Large intestine (tissue), 3 donors: ENCODE measurements around the gene NUCB1. TPM values are rescaled to one million over a fixed set of nuclear protein-coding genes. Genes with fewer than 3 reads are reported as not detected.

Source experiments
- DNase-seq, 2 donors: peaks; one replicate each; pipeline versions ENCODE4 v3.0.0 to v3.0.0-alpha.2; 2013
- H3K27ac ChIP-seq: one replicate; pipeline ENCODE4 v1.5.1; 2013; ENCODE audit warnings: low read length
- H3K27me3 ChIP-seq: 2 replicates; pipeline ENCODE4 v1.6.1; 2013; ENCODE audit warnings: low read length; ENCODE audit not compliant: control insufficient read depth, insufficient read depth
- H3K36me3 ChIP-seq: 2 replicates; pipeline ENCODE4 v1.6.1; 2013; ENCODE audit warnings: low read length; ENCODE audit not compliant: control insufficient read depth, insufficient read depth
- H3K4me1 ChIP-seq: one replicate; pipeline ENCODE4 v1.6.1; 2013; ENCODE audit warnings: low read length; ENCODE audit not compliant: control insufficient read depth, insufficient read depth
- H3K4me3 ChIP-seq: one replicate; pipeline ENCODE4 v1.5.1; 2013; ENCODE audit warnings: low read length
- H3K9me3 ChIP-seq: one replicate; pipeline ENCODE4 v1.6.1; 2013; ENCODE audit warnings: mild to moderate bottlenecking, low read depth, low read length, moderate library complexity; ENCODE audit not compliant: control insufficient read depth
- WGBS: methylation state at CpG from one replicate; pipeline ENCODE4 v1.1.5; 2013; ENCODE audit warnings: low lambda C conversion rate; ENCODE audit not compliant: insufficient coverage; 5-methylcytosine and 5-hydroxymethylcytosine counted together
- polyA plus RNA-seq: library from polyadenylated mRNA; unstranded; fragments of 120-200 nt; gene quantifications from one replicate; pipeline ENCODE4 v1.2.1, GENCODE V29; 2013

Gene NUCB1
- polyA plus RNA-seq, 1 donor: 237 TPM

GRCh38 chr19:48928164-48929025 lies 28.3 kb downstream of the NUCB1 start:
- H3K36me3 ChIP-seq: peaks cover 2% of the 10 kb centered on the region
- peaks cover 4% of the 10 kb centered on the region for H3K4me1 ChIP-seq
- H3K27me3 ChIP-seq: peaks cover 3% of the 10 kb centered on the region
- H3K4me3 ChIP-seq: no peak overlapping the region
- WGBS: 100% methylated on average over 1 of the region's 15 CpGs
- no peak for DNase-seq
- H3K27ac ChIP-seq: no peak overlapping the region
- no peaks in the 10 kb centered on the region for H3K9me3 ChIP-seq

- H3K9me3 ChIP-seq: peaks cover 14% of the 10 kb centered on the region
- DNase-seq: peak; percentile 87 to 94
- H3K27ac ChIP-seq: peak within 1 kb of the TSS; percentile 35
- H3K27me3 ChIP-seq: peaks cover 3% of the 10 kb centered on the region
- H3K4me3 ChIP-seq: peak within 1 kb of the TSS; percentile 48
- 0% methylated on average over 1 of the region's 43 CpGs for WGBS
- H3K36me3 ChIP-seq: no peaks in the 10 kb centered on the region
- peaks cover 18% of the 10 kb centered on the region for H3K4me1 ChIP-seq
Observed at GRCh38 chr19:48933382-48933932, 33.3 kb downstream of the NUCB1 start, which contains the start of gene DHDH. TSS of gene DHDH (plus strand) at chr19:48933699. CDS start at chr19:48933722, 23 bp downstream.

GRCh38 chr19:48934837-48935236 lies 34.7 kb downstream of the NUCB1 start:
- no peak overlapping the region for H3K27ac ChIP-seq
- 92% methylated on average over 2 of the region's 19 CpGs for WGBS
- H3K9me3 ChIP-seq: peaks cover 14% of the 10 kb centered on the region
- peaks cover 18% of the 10 kb centered on the region for H3K4me1 ChIP-seq
- H3K4me3 ChIP-seq: no peak overlapping the region
- no peaks in the 10 kb centered on the region for H3K36me3 ChIP-seq
- no peak for DNase-seq
- H3K27me3 ChIP-seq: peaks cover 3% of the 10 kb centered on the region

- no CpG with 5 or more reads among the region's 25 CpGs for WGBS
- H3K36me3 ChIP-seq: no peaks in the 10 kb centered on the region
- H3K9me3 ChIP-seq: peaks cover 20% of the 10 kb centered on the region
- H3K4me1 ChIP-seq: peaks cover 18% of the 10 kb centered on the region
- H3K4me3 ChIP-seq: no peak overlapping the region
- H3K27me3 ChIP-seq: peaks cover 3% of the 10 kb centered on the region
- DNase-seq: no peak
- H3K27ac ChIP-seq: no peak overlapping the region
Observed at GRCh38 chr19:48935864-48936263, 35.8 kb downstream of the NUCB1 start.

- H3K36me3 ChIP-seq: no peaks in the 10 kb centered on the region
- H3K4me3 ChIP-seq: no peak overlapping the region
- no peak for DNase-seq
- no peaks in the 10 kb centered on the region for H3K27me3 ChIP-seq
- peaks cover 22% of the 10 kb centered on the region for H3K9me3 ChIP-seq
- no peak overlapping the region for H3K27ac ChIP-seq
- peaks cover 14% of the 10 kb centered on the region for H3K4me1 ChIP-seq
- WGBS: 100% methylated on average over 1 of the region's 7 CpGs
Observed at GRCh38 chr19:48938256-48938655, 38.1 kb downstream of the NUCB1 start.

- no peak for DNase-seq
- Histone ChIP-seq H3K27me3 (no peaks in the 10 kb centered on the region), H3K36me3 (no peaks in the 10 kb centered on the region), H3K4me3 (no peak overlapping the region), H3K9me3 (peaks cover 18% of the 10 kb centered on the region), H3K4me1 (peaks cover 4% of the 10 kb centered on the region), H3K27ac (no peak overlapping the region)
- WGBS: no CpG with 5 or more reads among the region's 5 CpGs
Observed at GRCh38 chr19:48940902-48941301, 40.8 kb downstream of the NUCB1 start.

GRCh38 chr19:48943081-48943480 lies 43.0 kb downstream of the NUCB1 start:
- Histone ChIP-seq H3K27me3 (no peaks in the 10 kb centered on the region), H3K9me3 (peaks cover 24% of the 10 kb centered on the region), H3K36me3 (no peaks in the 10 kb centered on the region), H3K4me1 (peaks cover 1% of the 10 kb centered on the region), H3K4me3 (no peak overlapping the region), H3K27ac (no peak overlapping the region)
- WGBS: 92% methylated on average over 2 of the region's 6 CpGs
- no peak for DNase-seq

GRCh38 chr19:48945415-48945814 lies 45.3 kb downstream of the NUCB1 start:
- H3K4me1 ChIP-seq: no peaks in the 10 kb centered on the region
- no CpG with 5 or more reads among the region's 5 CpGs for WGBS
- DNase-seq: no peak
- peaks cover 23% of the 10 kb centered on the region for H3K9me3 ChIP-seq
- H3K27ac ChIP-seq: no peak overlapping the region
- H3K4me3 ChIP-seq: no peak overlapping the region
- no peaks in the 10 kb centered on the region for H3K36me3 ChIP-seq
- H3K27me3 ChIP-seq: no peaks in the 10 kb centered on the region

GRCh38 chr19:48945817-48946216 lies 45.7 kb downstream of the NUCB1 start:
- Histone ChIP-seq H3K4me1 (no peaks in the 10 kb centered on the region), H3K27me3 (no peaks in the 10 kb centered on the region), H3K36me3 (no peaks in the 10 kb centered on the region), H3K9me3 (peaks cover 19% of the 10 kb centered on the region), H3K27ac (no peak overlapping the region), H3K4me3 (no peak overlapping the region)
- 92% methylated on average over 2 of the region's 2 CpGs for WGBS
- no peak for DNase-seq

- no peak overlapping the region for H3K4me3 ChIP-seq
- H3K36me3 ChIP-seq: no peaks in the 10 kb centered on the region
- no peak for DNase-seq
- no peak overlapping the region for H3K27ac ChIP-seq
- H3K27me3 ChIP-seq: no peaks in the 10 kb centered on the region
- H3K4me1 ChIP-seq: no peaks in the 10 kb centered on the region
- H3K9me3 ChIP-seq: peaks cover 16% of the 10 kb centered on the region
- WGBS: no CpG with 5 or more reads among the region's 9 CpGs
Observed at GRCh38 chr19:48946463-48947257, 46.5 kb downstream of the NUCB1 start.
